Central memory CD8-positive, alpha-beta T cell (primary cell): ENCODE data around the gene NATD1.

ENCODE experiments used
- ATAC-seq: fragments of 150-1000 bp; cut with Tn5 transposase; replicated peaks from 2 replicates; pipeline ENCODE4 v1.10.0; 2022; ENCODE audit warnings: mild to moderate bottlenecking, moderate FRiP score, moderate number of reproducible peaks; ENCODE audit not compliant: poor library complexity, severe bottlenecking; ENCODE audit errors: extremely low read depth
- DNase-seq, 2 donors: peaks; one replicate each; pipeline ENCODE4 v3.0.0; 2021; ENCODE audit warnings: low spot score in 2 of 2
- H3K27ac Mint-ChIP-seq: one replicate; pipeline ENCODE4 v1.8.0; 2022; ENCODE audit warnings: low read depth, mild to moderate bottlenecking, moderate library complexity, mixed read lengths
- H3K27me3 Mint-ChIP-seq: one replicate; pipeline ENCODE4 v1.8.0; 2022; ENCODE audit warnings: mixed read lengths
- H3K36me3 Mint-ChIP-seq: one replicate; pipeline ENCODE4 v1.8.0; 2022; ENCODE audit warnings: mild to moderate bottlenecking, moderate library complexity, mixed read lengths; ENCODE audit not compliant: insufficient read depth
- H3K4me1 Mint-ChIP-seq: one replicate; pipeline ENCODE4 v1.8.0; 2022; ENCODE audit warnings: mixed read lengths
- H3K4me3 Mint-ChIP-seq: one replicate; pipeline ENCODE4 v1.8.0; 2022; ENCODE audit warnings: mild to moderate bottlenecking, moderate library complexity, mixed read lengths
- H3K9me3 Mint-ChIP-seq: one replicate; pipeline ENCODE4 v1.8.0; 2022; ENCODE audit warnings: mixed read lengths

The NATD1 gene

DNA sequence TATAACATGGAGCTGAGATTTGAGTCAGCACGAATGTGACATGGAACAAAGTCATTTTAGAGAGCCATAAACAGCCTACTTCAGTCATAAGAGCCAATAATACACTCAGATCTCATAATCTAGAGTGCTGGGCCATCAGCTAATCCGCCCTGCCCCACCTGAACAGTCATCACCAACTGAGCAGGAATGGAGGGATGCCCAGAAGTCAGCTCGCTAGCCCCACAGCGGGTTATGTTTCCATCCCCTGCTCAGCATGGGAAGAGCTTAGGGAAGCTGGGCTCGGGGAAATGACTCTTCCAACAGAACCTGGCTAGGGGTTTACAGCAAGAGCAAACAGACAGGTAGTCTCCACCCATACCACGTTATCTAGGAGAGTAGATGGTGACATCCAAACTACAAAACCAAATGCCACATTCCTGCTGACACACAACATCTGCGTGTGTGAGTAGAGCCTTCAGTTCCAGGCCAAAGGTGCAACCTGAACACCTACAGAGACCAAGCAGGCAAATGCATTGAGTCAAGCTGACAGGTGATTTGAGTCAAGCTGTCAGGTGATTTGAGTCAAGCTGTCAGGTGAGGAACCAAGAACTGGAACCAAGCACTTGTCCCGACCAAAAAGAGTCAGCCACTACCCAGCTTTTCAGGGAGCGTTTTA is 41.3 kb downstream of the NATD1 start:
- H3K4me1 Mint-ChIP-seq: peaks cover 43% of the 10 kb centered on the region
- no peaks in the 10 kb centered on the region for H3K27me3 Mint-ChIP-seq
- DNase-seq (no peak), ATAC-seq (no peak)
- peaks cover 18% of the 10 kb centered on the region for H3K36me3 Mint-ChIP-seq
- H3K4me3 Mint-ChIP-seq: peak overlapping the region; percentile 90
- peak overlapping the region; percentile 25 for H3K27ac Mint-ChIP-seq
- H3K9me3 Mint-ChIP-seq: no peaks in the 10 kb centered on the region

- Mint-ChIP-seq H3K36me3 (peaks cover 18% of the 10 kb centered on the region), H3K27ac (peak overlapping the region; percentile 46), H3K9me3 (no peaks in the 10 kb centered on the region), H3K4me3 (no peak overlapping the region), H3K4me1 (peaks cover 44% of the 10 kb centered on the region), H3K27me3 (no peaks in the 10 kb centered on the region)
- ATAC-seq (no peak), DNase-seq (no peak)
Observed at GRCh38 chr17:21210411-21211076, 42.7 kb downstream of the NATD1 start.

DNA sequence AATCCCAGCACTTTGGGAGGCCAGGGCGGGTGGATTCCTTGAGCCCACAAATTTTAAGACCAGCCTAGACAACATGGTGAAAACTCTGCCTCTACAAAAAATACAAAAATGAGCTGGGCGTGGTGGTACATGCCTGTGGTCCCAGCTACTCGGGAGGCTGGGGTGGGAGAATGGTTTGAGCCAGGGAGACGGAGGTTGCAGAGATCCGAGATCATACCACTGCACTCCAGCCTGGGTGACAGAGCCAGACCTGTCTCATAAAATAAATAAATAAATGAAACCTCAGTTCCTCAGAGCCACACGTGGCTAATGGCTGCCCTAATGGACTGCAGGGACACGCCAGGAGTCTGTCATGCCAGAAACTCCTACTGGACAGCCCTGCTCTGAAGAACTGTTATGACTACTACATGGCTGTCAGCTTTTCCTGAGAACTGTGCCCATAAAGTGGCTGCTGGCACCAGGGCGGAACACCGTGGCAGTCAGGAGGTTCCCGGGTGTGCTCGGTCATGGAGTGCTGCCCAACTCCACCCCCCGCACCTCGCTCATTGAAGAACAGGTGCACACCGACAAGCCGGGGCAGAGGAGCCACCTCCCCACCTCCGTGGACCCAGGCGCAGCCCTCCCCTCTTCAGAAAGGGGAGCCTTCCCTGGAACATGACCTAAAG is 43.6 kb downstream of the NATD1 start:
- H3K9me3 Mint-ChIP-seq: no peaks in the 10 kb centered on the region
- H3K36me3 Mint-ChIP-seq: peaks cover 20% of the 10 kb centered on the region
- H3K4me1 Mint-ChIP-seq: peaks cover 44% of the 10 kb centered on the region
- H3K27me3 Mint-ChIP-seq: no peaks in the 10 kb centered on the region
- ATAC-seq (no peak), DNase-seq (no peak)
- H3K4me3 Mint-ChIP-seq: no peak overlapping the region
- no peak overlapping the region for H3K27ac Mint-ChIP-seq

GRCh38 chr17:21208352-21208751 is 44.9 kb downstream of the NATD1 start:
- Mint-ChIP-seq H3K4me3 (no peak overlapping the region), H3K4me1 (peaks cover 46% of the 10 kb centered on the region), H3K36me3 (peaks cover 13% of the 10 kb centered on the region), H3K27me3 (no peaks in the 10 kb centered on the region), H3K9me3 (no peaks in the 10 kb centered on the region), H3K27ac (no peak overlapping the region)
- ATAC-seq (no peak), DNase-seq (no peak)

GRCh38 chr17:21204935-21205334 is 48.3 kb downstream of the NATD1 start:
- Mint-ChIP-seq H3K27me3 (no peaks in the 10 kb centered on the region), H3K27ac (no peak overlapping the region), H3K9me3 (no peaks in the 10 kb centered on the region), H3K36me3 (peaks cover 9% of the 10 kb centered on the region), H3K4me1 (peaks cover 42% of the 10 kb centered on the region), H3K4me3 (no peak overlapping the region)
- ATAC-seq: no peak
- DNase-seq: no peak

DNA sequence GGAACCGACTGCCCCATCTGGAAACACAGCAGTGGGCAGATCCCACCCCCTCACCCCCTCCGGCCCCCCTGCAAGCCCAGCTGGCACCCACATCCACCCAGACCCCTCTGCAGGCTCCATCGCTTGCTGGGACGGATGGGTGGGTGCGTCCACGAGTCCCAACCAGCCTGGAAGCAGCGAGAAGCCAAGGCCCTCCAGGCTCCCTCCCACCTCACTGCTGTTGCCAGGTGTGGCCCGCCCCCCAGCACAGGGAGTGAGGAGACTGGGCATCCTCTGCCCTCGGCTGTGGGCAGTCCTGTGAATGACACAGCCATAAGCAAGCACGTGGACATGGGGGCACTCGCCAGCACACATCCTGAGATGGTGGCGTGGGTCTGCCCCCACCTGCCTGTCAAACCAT is 50.7 kb downstream of the NATD1 start:
- ATAC-seq (no peak), DNase-seq (no peak)
- no peaks in the 10 kb centered on the region for H3K9me3 Mint-ChIP-seq
- H3K4me1 Mint-ChIP-seq: peaks cover 48% of the 10 kb centered on the region
- no peak overlapping the region for H3K4me3 Mint-ChIP-seq
- H3K27ac Mint-ChIP-seq: no peak overlapping the region
- H3K36me3 Mint-ChIP-seq: peaks cover 14% of the 10 kb centered on the region
- no peaks in the 10 kb centered on the region for H3K27me3 Mint-ChIP-seq

DNA sequence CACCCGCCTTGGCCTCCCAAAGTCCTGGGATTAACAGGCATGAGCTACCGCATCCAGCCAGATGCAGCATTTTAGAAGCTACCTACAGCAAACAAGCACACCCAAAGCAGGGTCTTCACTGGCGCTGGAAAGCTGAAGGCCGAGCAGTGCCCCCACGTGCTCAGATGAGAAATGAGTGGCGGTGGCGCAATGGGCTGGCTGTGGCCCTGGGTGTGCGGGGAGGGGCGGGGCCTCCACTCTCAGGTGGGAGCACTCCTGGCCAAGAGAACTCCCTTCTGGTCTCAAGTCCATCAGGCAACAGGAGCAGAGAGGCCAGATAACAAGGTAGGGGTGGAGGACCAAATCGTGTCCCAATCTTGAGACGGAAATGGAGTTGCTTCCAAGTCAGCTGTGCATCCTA is 51.3 kb downstream of the NATD1 start:
- Mint-ChIP-seq H3K27ac (no peak overlapping the region), H3K9me3 (no peaks in the 10 kb centered on the region), H3K4me3 (no peak overlapping the region), H3K27me3 (no peaks in the 10 kb centered on the region), H3K4me1 (peaks cover 48% of the 10 kb centered on the region), H3K36me3 (peaks cover 15% of the 10 kb centered on the region)
- no peak for ATAC-seq
- no peak for DNase-seq

GRCh38 chr17:21201298-21201595 is 52.0 kb downstream of the NATD1 start:
- H3K27ac Mint-ChIP-seq: peak overlapping the region; percentile 57
- H3K4me3 Mint-ChIP-seq: no peak overlapping the region
- no peaks in the 10 kb centered on the region for H3K9me3 Mint-ChIP-seq
- H3K27me3 Mint-ChIP-seq: no peaks in the 10 kb centered on the region
- ATAC-seq (no peak), DNase-seq (no peak)
- H3K36me3 Mint-ChIP-seq: peaks cover 18% of the 10 kb centered on the region
- peaks cover 47% of the 10 kb centered on the region for H3K4me1 Mint-ChIP-seq

DNA sequence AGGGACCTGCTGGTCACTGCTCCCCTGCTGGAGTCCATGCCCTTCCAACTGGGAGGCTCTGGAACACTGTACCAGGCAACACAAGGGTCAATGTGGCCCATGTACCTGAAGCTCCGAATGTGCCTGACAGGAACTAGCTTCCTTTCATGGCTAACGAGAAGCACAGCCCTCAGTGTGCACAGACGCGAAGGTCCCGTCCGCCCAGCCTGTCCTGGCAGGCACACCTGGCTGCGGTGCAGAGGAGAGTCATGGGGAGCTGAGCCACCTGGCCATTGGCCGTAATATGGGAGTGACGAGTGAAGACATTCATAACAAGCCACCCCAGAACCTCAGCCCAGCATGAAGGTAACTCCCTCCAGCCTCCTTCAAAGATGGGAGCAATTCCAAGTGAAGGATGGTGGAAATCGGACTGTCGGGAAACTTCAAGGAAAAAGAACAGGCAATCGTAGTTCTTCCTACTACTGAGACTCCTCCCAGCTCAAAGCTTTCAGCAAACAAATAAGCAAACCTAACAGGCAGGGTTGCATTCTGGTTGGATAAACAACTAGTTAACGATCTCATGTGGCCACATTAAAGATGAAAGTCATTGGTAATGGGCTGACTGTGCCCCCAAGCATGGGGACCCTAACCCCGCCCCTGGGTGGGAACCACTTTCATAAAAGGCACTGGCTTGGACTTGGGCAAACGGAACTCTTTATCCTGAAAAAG is 52.5 kb downstream of the NATD1 start:
- Mint-ChIP-seq H3K4me3 (no peak overlapping the region), H3K4me1 (peaks cover 42% of the 10 kb centered on the region), H3K27me3 (no peaks in the 10 kb centered on the region), H3K9me3 (no peaks in the 10 kb centered on the region), H3K36me3 (peaks cover 18% of the 10 kb centered on the region), H3K27ac (peak overlapping the region; percentile 57)
- ATAC-seq (no peak), DNase-seq (no peak)

DNA sequence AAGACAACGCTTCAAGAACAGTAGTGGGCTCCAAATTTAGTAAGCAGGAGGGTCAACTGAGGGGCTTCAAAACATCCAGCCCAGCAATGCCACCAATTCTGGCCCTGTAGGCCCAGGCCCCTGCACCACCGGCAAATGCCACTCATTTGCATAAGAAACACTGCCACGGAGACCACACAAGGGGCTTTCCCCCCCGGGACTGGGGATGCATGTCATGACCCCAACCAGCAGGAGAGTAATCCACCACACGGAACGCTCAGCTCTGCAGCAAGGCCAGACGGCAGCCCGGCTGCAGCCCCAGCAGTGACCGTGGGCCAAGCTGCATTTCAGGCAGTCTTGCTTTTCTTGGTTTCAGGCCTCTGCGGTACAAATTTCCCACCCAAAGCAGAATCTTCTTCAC is 53.4 kb downstream of the NATD1 start:
- Mint-ChIP-seq H3K27me3 (no peaks in the 10 kb centered on the region), H3K27ac (no peak overlapping the region), H3K9me3 (no peaks in the 10 kb centered on the region), H3K36me3 (peaks cover 18% of the 10 kb centered on the region), H3K4me1 (peaks cover 33% of the 10 kb centered on the region), H3K4me3 (no peak overlapping the region)
- DNase-seq (no peak), ATAC-seq (no peak)

DNA sequence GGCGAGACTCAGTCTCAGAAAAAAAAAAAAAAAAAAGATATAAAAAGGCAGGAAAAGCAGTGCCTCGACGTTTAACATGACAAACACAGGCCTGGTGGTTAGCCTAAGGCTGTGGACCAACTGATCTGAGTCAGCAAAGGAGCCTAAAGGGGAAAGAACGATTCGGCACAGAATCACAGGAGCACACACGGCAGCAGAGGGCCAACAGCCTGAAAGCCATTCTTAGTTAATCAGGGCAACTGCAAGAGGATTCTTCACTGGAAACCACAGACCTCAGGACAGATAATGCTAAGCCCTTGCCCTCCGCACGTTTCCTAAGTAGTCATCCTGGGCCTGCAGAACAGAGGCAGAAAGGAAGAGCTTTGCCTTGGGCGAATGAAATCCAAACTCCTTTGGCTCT is 53.9 kb downstream of the NATD1 start:
- DNase-seq: no peak
- no peak for ATAC-seq
- H3K27me3 Mint-ChIP-seq: no peaks in the 10 kb centered on the region

GRCh38 chr17:21198411-21198810 is 54.8 kb downstream of the NATD1 start:
- peak overlapping the region; percentile 19 for H3K27ac Mint-ChIP-seq
- H3K9me3 Mint-ChIP-seq: no peaks in the 10 kb centered on the region
- DNase-seq (no peak), ATAC-seq (no peak)
- H3K4me1 Mint-ChIP-seq: peaks cover 26% of the 10 kb centered on the region
- peaks cover 18% of the 10 kb centered on the region for H3K36me3 Mint-ChIP-seq
- H3K27me3 Mint-ChIP-seq: no peaks in the 10 kb centered on the region
- H3K4me3 Mint-ChIP-seq: no peak overlapping the region

More for the DNA sequence above, 53.9 kb downstream of the NATD1 start:
- H3K4me3 Mint-ChIP-seq: no peak overlapping the region
- no peaks in the 10 kb centered on the region for H3K9me3 Mint-ChIP-seq
- H3K36me3 Mint-ChIP-seq: peaks cover 18% of the 10 kb centered on the region
- no peak overlapping the region for H3K27ac Mint-ChIP-seq
- peaks cover 28% of the 10 kb centered on the region for H3K4me1 Mint-ChIP-seq
